C4-2B (cell line): ENCODE data around the gene SNRNP40.

Experiments used
- CTCF ChIP-seq: fragments of 450-650 bp; conservative IDR thresholded peaks from 2 replicates; pipeline ENCODE4 v1.5.1; 2017; ENCODE audit warnings: mild to moderate bottlenecking
- ZFX ChIP-seq: fragments of 450-650 bp; IDR thresholded peaks from 2 replicates; pipeline ENCODE4 v1.6.1; 2017

GRCh38 chr1:31238612-31238985 lies 58.0 kb downstream of the SNRNP40 start:
- no peak for TF ChIP-seq CTCF
- no peak for TF ChIP-seq ZFX
